Mesenchymal stem cell (in vitro differentiated cells and primary cell): ENCODE data around the gene CNTNAP1.
A peak's percentile ranks its signal among the peaks of the same experiment; 100 is the strongest.
"Not testable (repeated sequence)": the region's sequence is repeated elsewhere in the genome, so short reads cannot be mapped to it uniquely, and the experiment has no call there.

Experiments used
- DNase-seq: peaks from one replicate; pipeline ENCODE4 v3.0.0-alpha.2; 2013
- H2AFZ ChIP-seq: one replicate; pipeline ENCODE4 v1.6.1; 2013; ENCODE audit warnings: low read depth, mild to moderate bottlenecking, control low read depth, inconsistent platforms, low read length, moderate library complexity
- H2AK5ac ChIP-seq: 2 replicates; pipeline ENCODE4 v1.6.1; 2013; ENCODE audit warnings: low read length, moderate library complexity, mild to moderate bottlenecking, inconsistent platforms; ENCODE audit not compliant: severe bottlenecking
- H2BK120ac ChIP-seq: one replicate; pipeline ENCODE4 v1.6.1; 2013; ENCODE audit warnings: low read depth, mild to moderate bottlenecking, inconsistent platforms, low read length, moderate library complexity
- H2BK12ac ChIP-seq, 2 experiments: one replicate each; pipeline ENCODE4 v1.6.1; 2013; ENCODE audit warnings: inconsistent platforms in 2 of 2, low read length in 2 of 2, mild to moderate bottlenecking in 2 of 2, moderate library complexity in 2 of 2, control low read depth in 1 of 2
- H2BK15ac ChIP-seq: one replicate; pipeline ENCODE4 v1.6.1; 2013; ENCODE audit warnings: mild to moderate bottlenecking, low read depth, inconsistent platforms; ENCODE audit not compliant: poor library complexity, severe bottlenecking
- H2BK5ac ChIP-seq: 2 replicates; pipeline ENCODE4 v1.6.1; 2013; ENCODE audit warnings: low read depth, mild to moderate bottlenecking, low read length, control low read depth, inconsistent platforms; ENCODE audit not compliant: poor library complexity, severe bottlenecking
- H3K14ac ChIP-seq, 2 experiments: one replicate each; pipeline ENCODE4 v1.6.1; 2013; ENCODE audit warnings: inconsistent platforms in 2 of 2, low read length in 2 of 2, control low read depth in 1 of 2, mild to moderate bottlenecking in 1 of 2, moderate library complexity in 1 of 2
- H3K18ac ChIP-seq, 2 experiments: one replicate each; pipeline ENCODE4 v1.6.1; 2013; ENCODE audit warnings: inconsistent platforms in 2 of 2, low read length in 2 of 2, control low read depth in 1 of 2, low read depth in 1 of 2, mild to moderate bottlenecking in 1 of 2
- H3K23ac ChIP-seq, 2 experiments: one replicate each; pipeline ENCODE4 v1.6.1; 2013; ENCODE audit warnings: inconsistent platforms in 2 of 2, low read length in 2 of 2, mild to moderate bottlenecking in 2 of 2, moderate library complexity in 2 of 2, control low read depth in 1 of 2
- H3K27ac ChIP-seq: 2 replicates; pipeline ENCODE4 v1.5.1; 2013; ENCODE audit warnings: mild to moderate bottlenecking, moderate library complexity, low read length, control low read depth, inconsistent platforms; ENCODE audit not compliant: poor library complexity, severe bottlenecking
- H3K27me3 ChIP-seq, 2 experiments: 2 replicates each; pipeline versions ENCODE4 v1.6.1 to v1.7.0; 2013; ENCODE audit warnings: low read length in 2 of 2, mild to moderate bottlenecking in 2 of 2, moderate library complexity in 2 of 2, control low read depth in 1 of 2, inconsistent platforms in 1 of 2; ENCODE audit not compliant: control insufficient read depth in 1 of 2, insufficient read depth in 1 of 2
- H3K36me3 ChIP-seq, 2 experiments: 2 replicates each; pipeline versions ENCODE4 v1.6.1 to v1.7.0; 2013; ENCODE audit warnings: low read length in 2 of 2, control low read depth in 1 of 2, inconsistent platforms in 1 of 2, low read depth in 1 of 2, mild to moderate bottlenecking in 1 of 2; ENCODE audit not compliant: insufficient read depth in 2 of 2, control insufficient read depth in 1 of 2
- H3K4ac ChIP-seq, 2 experiments: one replicate each; pipeline ENCODE4 v1.6.1; 2013; ENCODE audit warnings: inconsistent platforms in 2 of 2, low read length in 2 of 2, mild to moderate bottlenecking in 2 of 2, moderate library complexity in 2 of 2, control low read depth in 1 of 2, low read depth in 1 of 2
- H3K4me1 ChIP-seq: 2 replicates; pipeline ENCODE4 v1.6.1; 2013; ENCODE audit warnings: low read depth, low read length, control low read depth; ENCODE audit not compliant: control insufficient read depth, insufficient read depth
- H3K4me2 ChIP-seq: 2 replicates; pipeline ENCODE4 v1.6.1; 2013; ENCODE audit warnings: low read length, mild to moderate bottlenecking, inconsistent platforms; ENCODE audit not compliant: poor library complexity, severe bottlenecking
- H3K4me3 ChIP-seq, 2 experiments: 2 replicates each; pipeline versions ENCODE4 v1.5.1 to v1.7.0; 2013; ENCODE audit warnings: low read length in 2 of 2, mild to moderate bottlenecking in 2 of 2, control low read depth in 1 of 2, low read depth in 1 of 2; ENCODE audit not compliant: insufficient read depth in 1 of 2
- H3K79me1 ChIP-seq: replicated peaks from 2 replicates; pipeline ENCODE4 v1.6.1; 2013; ENCODE audit warnings: mild to moderate bottlenecking, control low read depth, low read length, inconsistent platforms; ENCODE audit not compliant: poor library complexity, severe bottlenecking
- H3K9ac ChIP-seq: 2 replicates; pipeline ENCODE4 v1.7.0; 2013; ENCODE audit warnings: mild to moderate bottlenecking, low read length, moderate library complexity
- H3K9me3 ChIP-seq: 2 replicates; pipeline ENCODE4 v1.7.0; 2013; ENCODE audit warnings: mild to moderate bottlenecking, low read length; ENCODE audit not compliant: control insufficient read depth
- H4K8ac ChIP-seq: one replicate; pipeline ENCODE4 v1.6.1; 2013; ENCODE audit warnings: inconsistent platforms, mild to moderate bottlenecking, low read length, moderate library complexity
- H4K91ac ChIP-seq: one replicate; pipeline ENCODE4 v1.6.1; 2013; ENCODE audit warnings: mild to moderate bottlenecking, low read length, inconsistent platforms
- WGBS: methylation state at CpG from one replicate; pipeline ENCODE4 v1.1.7; 2013; ENCODE audit warnings: mixed read lengths; 5-methylcytosine and 5-hydroxymethylcytosine counted together

The CNTNAP1 gene

DNA sequence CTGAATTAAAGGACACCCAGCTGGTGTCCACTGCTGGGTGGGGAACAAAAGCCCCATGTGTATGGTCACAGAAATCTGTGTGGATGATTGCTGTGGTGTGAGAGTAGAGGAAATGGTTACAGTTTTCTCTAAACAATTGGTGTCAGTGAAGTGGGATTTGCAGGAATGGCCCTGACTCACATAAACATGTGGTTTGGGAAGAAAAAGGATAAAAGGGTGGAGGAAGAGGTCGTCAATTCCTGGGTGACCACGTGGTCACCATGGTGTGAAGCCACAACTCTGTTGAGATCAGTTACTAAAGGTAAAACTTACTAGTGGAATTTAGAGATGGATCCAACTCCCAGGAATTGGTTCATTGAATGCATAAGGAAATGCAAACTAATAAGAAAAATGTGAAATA lies 26.8 kb upstream of the CNTNAP1 start:
- H3K4me2 ChIP-seq, result no peak overlapping the region
- no peak overlapping the region for H2AFZ ChIP-seq
- H2BK120ac ChIP-seq, result peak overlapping the region; percentile 75
- no peak overlapping the region for H3K23ac ChIP-seq
- H3K9ac ChIP-seq, result no peak overlapping the region
- H3K79me1 ChIP-seq, result peaks cover 3% of the 10 kb centered on the region
- H3K27me3 ChIP-seq, result no peaks in the 10 kb centered on the region
- no peak overlapping the region for H2BK15ac ChIP-seq
- 3% methylated on average over 2 of the region's 2 CpGs for WGBS
- H2BK12ac ChIP-seq, result peak overlapping the region in 1 of 2 experiments; percentile 6
- peaks cover 9% of the 10 kb centered on the region for H3K4me1 ChIP-seq
- H3K14ac ChIP-seq, result no peak overlapping the region
- peak; percentile 96 for DNase-seq
- no peak overlapping the region for H2AK5ac ChIP-seq
- H4K91ac ChIP-seq, result no peak overlapping the region
- no peak overlapping the region for H3K4ac ChIP-seq
- H3K27ac ChIP-seq, result no peak overlapping the region
- H3K4me3 ChIP-seq, result no peak overlapping the region
- H3K18ac ChIP-seq, result peak overlapping the region in 1 of 2 experiments; percentile 59
- no peaks in the 10 kb centered on the region for H3K36me3 ChIP-seq
- H3K9me3 ChIP-seq, result no peaks in the 10 kb centered on the region
- no peak overlapping the region for H2BK5ac ChIP-seq
- H4K8ac ChIP-seq, result no peak overlapping the region

GRCh38 chr17:42657824-42658588 lies 24.3 kb upstream of the CNTNAP1 start:
- peaks cover 12 to 18% of the 10 kb centered on the region in 2 experiments for H3K36me3 ChIP-seq
- no peak overlapping the region for H3K23ac ChIP-seq
- H4K91ac ChIP-seq, result no peak overlapping the region
- peaks cover 16% of the 10 kb centered on the region for H3K79me1 ChIP-seq
- no peak for DNase-seq
- H3K4me2 ChIP-seq, result no peak overlapping the region
- H2AK5ac ChIP-seq, result no peak overlapping the region
- H2AFZ ChIP-seq, result no peak overlapping the region
- no peak overlapping the region for H4K8ac ChIP-seq
- H3K9me3 ChIP-seq, result no peaks in the 10 kb centered on the region
- WGBS, result 95% methylated on average over 6 of the region's 9 CpGs
- H2BK15ac ChIP-seq, result no peak overlapping the region
- H3K14ac ChIP-seq, result no peak overlapping the region
- H3K9ac ChIP-seq, result no peak overlapping the region
- H3K18ac ChIP-seq, result no peak overlapping the region
- peaks cover 12% of the 10 kb centered on the region for H3K4me1 ChIP-seq
- H2BK12ac ChIP-seq, result no peak overlapping the region
- H2BK5ac ChIP-seq, result no peak overlapping the region
- no peak overlapping the region for H3K4ac ChIP-seq
- no peaks in the 10 kb centered on the region for H3K27me3 ChIP-seq
- H2BK120ac ChIP-seq, result no peak overlapping the region
- no peak overlapping the region for H3K4me3 ChIP-seq
- no peak overlapping the region for H3K27ac ChIP-seq

DNA sequence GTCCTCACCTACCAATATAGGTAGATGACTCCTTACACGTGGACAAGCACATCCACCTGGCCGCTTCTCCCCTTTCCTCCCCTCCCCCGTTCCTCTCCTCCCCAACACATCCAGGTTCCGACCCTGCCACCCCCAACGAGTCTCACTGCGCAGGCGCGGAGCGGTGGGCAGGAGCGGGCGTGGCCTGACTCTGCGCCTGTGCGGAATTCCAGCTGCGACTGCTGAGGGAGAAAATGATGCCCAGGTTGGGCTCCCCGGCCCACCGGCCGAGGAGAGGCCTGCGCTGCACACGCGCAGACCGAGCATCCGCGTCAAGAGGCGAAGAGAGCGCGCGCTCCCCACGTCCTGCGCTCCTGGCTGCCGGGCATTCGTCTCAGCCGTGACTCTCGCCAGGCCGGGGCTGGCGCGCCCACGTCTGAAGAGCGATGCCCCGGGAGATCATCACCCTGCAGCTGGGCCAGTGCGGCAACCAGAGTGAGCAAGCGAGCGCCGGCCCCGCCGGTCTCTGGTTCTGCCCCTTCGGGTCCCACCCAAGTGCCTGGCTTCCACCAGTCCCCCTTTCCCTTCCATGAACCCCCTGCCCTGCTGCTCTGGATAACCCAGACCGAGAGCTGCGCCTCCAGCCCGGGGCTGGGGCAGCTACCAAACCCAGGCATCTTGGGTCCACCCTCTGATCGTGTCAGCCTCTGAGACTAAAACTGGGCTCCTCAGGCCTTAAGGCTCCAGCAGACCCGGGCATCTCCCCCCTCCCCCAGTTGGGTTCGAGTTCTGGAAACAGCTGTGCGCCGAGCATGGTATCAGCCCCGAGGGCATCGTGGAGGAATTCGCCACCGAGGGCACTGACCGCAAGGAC lies 23.0 kb upstream of the CNTNAP1 start, which contains the start of gene TUBG2:
Gene TUBG2, plus strand, starts transcription at position 206 of the 853 bp plus-strand sequence. Its CDS starts 220 bp downstream, at position 426.
- Histone ChIP-seq H3K9me3 (no peaks in the 10 kb centered on the region), H3K4ac (peak within 1 kb of the TSS in 1 of 2 experiments; percentile 99), H2BK15ac (peak within 1 kb of the TSS; percentile 99), H4K8ac (peak within 1 kb of the TSS; percentile 88), H3K9ac (peak within 1 kb of the TSS; percentile 94), H2AK5ac (peak within 1 kb of the TSS; percentile 46), H2BK12ac (peak within 1 kb of the TSS in 1 of 2 experiments; percentile 4), H3K18ac (peak within 1 kb of the TSS; percentile 78 to 94), H3K23ac (peak within 1 kb of the TSS in 1 of 2 experiments; percentile 2), H3K14ac (peak within 1 kb of the TSS in 1 of 2 experiments; percentile 80), H3K27ac (peak within 1 kb of the TSS; percentile 94), H4K91ac (peak within 1 kb of the TSS; percentile 52), H3K4me3 (peak within 1 kb of the TSS; percentile 70 to 92), H3K27me3 (no peaks in the 10 kb centered on the region), H2AFZ (peak within 1 kb of the TSS; percentile 18), H3K79me1 (peaks cover 22% of the 10 kb centered on the region), H3K4me1 (peaks cover 5% of the 10 kb centered on the region), H3K36me3 (peaks cover 23 to 30% of the 10 kb centered on the region in 2 experiments), H3K4me2 (peak within 1 kb of the TSS; percentile 91), H2BK5ac (peak within 1 kb of the TSS; percentile 81), H2BK120ac (peak within 1 kb of the TSS; percentile 86)
- 1% methylated on average over 50 of the region's 59 CpGs for WGBS
- peak; percentile 87 for DNase-seq

DNA sequence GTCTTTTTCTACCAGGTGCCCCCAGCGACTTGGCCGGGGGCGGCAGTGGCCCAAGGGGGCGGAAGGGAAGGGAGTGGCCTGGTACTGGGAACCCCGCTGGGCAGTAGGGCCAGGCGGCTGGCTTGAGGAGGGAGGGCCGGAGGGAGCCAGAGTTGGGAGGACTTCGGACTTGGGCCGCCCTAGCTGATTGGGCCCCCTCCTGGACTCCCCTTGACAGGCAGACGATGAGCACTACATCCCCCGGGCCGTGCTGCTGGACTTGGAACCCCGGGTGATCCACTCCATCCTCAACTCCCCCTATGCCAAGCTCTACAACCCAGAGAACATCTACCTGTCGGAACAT lies 22.4 kb upstream of the CNTNAP1 start:
- Histone ChIP-seq H3K9ac (peak overlapping the region; percentile 94), H3K79me1 (peaks cover 22% of the 10 kb centered on the region), H3K4me3 (peak overlapping the region; percentile 70 to 92), H3K4me2 (peak overlapping the region; percentile 91), H3K36me3 (peaks cover 26 to 33% of the 10 kb centered on the region in 2 experiments), H3K27ac (peak overlapping the region; percentile 94), H3K18ac (peak overlapping the region in 1 of 2 experiments; percentile 3)
- not testable (repeated sequence) for H2BK12ac ChIP-seq, H2BK120ac ChIP-seq, H2BK15ac ChIP-seq, H2AFZ ChIP-seq, H2BK5ac ChIP-seq, H3K9me3 ChIP-seq, H3K4me1 ChIP-seq, H4K8ac ChIP-seq, H4K91ac ChIP-seq, DNase-seq, H3K27me3 ChIP-seq, H2AK5ac ChIP-seq, H3K23ac ChIP-seq, H3K14ac ChIP-seq, H3K4ac ChIP-seq
- 100% methylated on average over 1 of the region's 14 CpGs for WGBS
